Measurements from ENCODE around the gene UNC93A.
"Not testable (repeated sequence)": the region's sequence is repeated elsewhere in the genome, so short reads cannot be mapped to it uniquely, and the experiment has no call there.

Gene UNC93A

DNA sequence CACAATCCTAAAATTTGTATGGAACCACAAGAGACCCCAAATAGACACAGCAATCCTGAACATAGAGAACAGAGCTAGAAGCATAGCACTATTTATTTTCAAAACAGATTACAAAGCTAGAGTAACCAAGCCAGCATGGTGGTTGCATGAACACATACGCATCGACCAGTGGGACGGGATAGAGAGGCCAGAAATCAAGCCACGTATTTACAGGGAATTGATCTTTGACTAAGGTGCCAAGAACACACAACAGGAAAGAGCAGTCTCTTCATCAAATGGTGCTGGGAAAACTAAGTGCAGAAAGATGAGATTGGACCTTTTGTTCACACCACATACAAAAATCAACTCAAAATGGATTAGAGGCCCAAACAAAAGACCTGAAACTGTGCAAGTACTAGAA is 54.8 kb downstream of the UNC93A start:
- no peak for DNase-seq

DNA sequence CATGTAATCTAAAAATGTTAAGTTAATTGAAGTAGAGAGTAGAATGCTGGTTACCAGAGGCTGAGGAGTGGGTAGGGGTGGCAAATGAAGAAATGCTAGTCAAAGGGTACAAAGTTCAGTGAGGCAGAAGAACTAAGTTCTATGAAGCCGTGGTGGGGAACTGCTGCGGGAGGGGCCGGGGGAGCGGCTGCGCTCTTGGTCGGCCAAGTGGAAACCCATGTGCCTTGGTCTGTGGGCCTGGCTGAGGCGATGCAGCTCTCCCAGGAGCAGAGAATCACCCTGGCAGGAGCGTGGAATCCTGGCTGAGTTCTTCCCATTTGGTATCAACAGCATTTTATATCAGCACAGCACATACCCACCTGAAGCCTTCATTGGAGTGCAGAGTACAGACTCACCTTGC is 56.1 kb downstream of the UNC93A start:
- no peak for DNase-seq

DNA sequence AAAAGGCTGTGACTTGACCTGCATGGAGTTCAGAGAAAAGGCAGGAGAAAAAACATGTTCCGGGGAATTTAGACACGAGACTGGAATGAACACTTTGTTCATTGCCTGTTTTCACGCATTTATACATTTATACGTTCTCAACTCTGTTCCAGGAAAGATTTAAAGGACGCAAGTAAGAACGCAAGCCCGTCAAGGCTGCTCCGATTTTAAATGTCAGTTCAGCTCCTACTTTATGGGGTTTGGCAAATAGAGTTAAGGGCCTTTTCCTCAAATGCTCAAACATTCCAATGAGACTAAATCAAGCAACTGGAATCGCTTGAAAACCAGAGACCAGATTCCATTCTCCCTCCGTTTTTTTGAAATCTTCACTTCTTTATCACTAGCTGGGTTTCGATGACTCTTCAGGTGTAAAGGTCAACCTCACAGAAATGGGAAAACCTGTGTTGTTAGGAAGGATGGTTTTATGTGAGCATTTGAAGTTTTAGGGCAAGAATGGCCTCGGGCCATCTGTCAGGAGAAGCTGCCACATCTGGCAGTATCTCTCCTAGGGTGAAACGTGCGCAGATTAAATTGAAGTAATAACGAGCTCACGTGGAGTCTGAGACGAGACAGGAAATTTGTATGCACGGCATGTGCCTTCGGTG is 58.6 kb downstream of the UNC93A start:
- no peak for DNase-seq

DNA sequence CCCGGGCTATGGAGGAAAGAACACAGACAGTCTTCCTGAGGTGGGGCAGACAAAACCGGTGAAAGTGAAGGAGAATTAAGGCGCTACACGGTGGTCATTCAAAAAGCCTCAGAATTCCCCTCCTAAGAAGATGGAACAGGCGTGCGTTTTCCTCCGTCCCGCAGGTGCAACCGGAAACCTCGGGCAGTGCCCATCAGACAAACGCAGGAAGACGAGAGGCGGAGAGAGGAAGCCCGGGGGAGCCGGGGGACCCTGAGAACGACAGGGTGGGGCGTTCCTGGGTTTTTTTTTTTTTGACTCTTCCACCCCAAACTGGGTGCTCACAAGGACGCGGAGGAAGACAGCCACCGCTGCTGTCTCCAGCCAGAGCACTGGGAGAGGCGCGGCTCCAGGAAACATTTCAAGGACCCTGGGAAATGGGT is 59.2 kb downstream of the UNC93A start:
- no peak for DNase-seq

DNA sequence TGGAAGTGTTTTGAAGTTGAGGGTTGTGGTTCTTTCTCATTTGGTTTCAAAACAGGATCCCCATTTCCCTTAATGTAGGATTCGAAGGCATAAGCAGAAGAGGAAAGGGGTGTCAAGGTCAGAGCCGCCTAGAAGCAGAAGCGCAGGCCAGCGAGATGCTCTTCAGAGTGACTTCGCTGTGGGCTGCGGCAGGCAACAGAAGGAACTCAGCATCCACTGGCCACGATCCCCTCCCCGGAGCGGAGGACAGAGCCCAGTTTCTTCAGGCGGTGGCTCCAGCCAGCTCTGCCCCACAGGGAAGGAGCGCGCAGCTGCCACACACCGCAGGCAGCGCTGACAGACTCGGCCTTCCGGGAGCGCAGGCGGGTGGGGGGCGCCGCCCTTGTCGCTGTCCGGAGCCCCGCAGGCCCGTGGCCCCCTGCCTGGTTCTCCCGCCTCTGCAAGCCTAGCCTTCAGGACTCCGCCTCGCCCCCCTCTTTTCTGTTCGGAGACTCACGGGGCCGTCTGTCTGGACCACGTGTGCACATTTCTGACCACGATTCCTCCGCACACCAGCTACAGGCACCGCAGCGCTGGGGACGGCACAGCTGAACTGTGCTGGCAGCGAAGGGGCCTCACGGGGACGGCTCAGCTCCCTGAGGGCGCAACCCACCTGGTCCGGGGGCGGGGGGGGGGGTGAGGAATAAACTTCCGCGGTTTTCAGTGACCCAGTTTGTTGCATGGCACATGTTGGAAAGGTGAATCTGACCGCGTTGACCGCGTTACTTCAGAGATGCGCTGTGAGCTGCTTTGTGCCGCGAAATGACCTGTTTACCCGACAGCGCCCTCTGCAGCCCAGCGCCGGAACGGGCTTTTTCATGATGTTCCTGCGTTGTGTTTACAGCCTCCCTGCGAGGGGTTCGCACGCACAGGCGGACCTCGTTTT is 59.9 kb downstream of the UNC93A start:
- DNase-seq = peak; percentile 42

DNA sequence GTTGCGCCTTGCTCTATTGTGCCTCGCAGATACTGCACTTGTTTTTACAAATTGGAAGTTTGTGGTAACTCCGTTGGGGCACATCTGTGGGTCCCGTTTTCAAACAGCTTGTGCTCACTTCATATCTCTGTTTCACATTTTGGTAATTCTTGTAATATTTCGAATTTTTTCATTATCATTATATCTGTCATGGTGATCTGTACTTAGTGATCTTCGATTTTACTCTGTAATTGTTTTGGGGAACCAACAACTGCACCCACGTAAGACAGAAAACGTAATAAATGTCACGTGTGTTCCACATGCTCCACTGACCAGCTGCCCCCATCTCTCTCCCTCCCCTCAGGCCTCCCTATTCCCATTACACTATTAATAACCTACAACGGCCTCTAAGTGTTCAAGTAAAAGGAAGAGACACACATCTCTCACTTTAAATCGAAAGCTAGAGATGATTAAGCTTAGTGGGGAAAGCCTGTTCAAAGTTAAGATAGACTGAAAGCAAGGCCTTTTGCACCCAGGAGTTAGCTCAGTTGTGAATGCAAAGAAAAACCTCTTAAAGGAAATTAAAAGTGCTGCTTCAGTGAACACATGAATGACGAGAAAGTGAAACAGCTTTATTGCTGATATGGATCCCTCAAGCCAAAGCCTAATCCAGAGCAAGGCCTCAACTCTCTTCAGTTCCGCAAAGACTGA is 60.7 kb downstream of the UNC93A start:
- no peak for DNase-seq

DNA sequence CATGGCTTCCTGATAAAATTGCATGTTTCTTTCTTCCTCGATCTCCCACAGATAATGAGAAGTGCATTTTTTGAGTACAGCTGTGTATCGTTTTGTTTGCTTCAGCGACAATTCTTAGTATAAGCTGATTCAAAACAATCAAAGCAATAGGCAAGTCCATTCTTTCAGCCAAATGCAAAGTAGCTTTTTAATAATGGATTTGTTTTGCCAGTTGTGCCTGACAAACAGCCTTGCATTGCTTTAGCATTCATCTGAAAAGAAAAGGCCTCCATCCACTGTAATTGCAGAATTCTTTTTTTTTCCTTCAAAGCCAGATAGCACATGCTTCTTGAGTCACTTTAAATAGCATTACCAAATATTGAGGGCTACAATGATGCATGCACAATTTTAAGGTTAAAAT is 65.8 kb downstream of the UNC93A start:
- no peak for DNase-seq

DNA sequence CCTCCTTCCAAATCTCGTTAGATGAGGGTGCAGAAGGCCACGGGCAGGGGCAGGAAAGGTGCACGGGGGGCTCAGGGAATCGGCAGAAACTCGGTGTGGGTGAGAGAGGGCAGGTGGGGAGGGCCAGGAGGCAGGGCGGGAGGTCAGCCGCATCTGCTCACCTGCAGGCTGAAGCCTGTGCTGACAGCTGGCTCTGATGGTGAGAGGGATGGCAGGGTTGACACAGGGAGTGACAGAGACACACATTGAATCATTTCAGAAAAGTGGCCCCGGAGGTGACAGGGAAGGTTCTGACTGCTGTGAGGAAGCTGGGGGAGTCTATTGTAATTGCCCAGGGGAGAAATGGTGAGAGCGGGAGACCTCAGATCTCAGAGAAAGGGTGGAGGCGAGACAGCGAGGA is 67.3 kb downstream of the UNC93A start:
- not testable (repeated sequence) for DNase-seq

DNA sequence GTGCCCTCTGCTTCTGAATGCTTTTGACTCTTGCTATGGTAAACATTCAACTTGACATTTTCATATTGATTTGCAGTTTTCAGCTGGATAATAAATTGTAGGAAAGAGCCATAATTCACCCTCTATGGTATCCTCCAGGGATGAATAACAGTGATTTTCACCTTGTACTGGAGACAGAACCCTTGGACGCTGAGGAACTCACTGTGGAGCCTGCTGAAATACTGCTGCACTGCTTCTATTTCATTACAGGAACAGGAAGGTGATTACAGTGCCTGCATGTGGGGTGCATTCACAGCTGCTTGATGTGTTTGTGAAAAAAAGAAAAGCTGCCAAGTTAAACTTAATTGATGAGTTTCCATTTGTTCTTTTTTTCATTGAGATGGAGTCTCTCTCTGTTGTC is 70.1 kb downstream of the UNC93A start:
- DNase-seq = not testable (repeated sequence)
